HepG2 (cell line): ENCODE results near the gene POFUT2. TPM values are rescaled to one million over a fixed set of nuclear protein-coding genes. Genes with fewer than 3 reads are reported as not detected.

Experiments
- AGO1 ChIP-seq: fragments of 200-400 bp; formaldehyde crosslinking; IDR thresholded peaks from 2 replicates; pipeline ENCODE4 v1.6.1; 2017; ENCODE audit warnings: mild to moderate bottlenecking, low read depth, low read length, moderate library complexity; ENCODE audit not compliant: poor library complexity, severe bottlenecking
- AHDC1 ChIP-seq: sonication (generic); formaldehyde crosslinking; IDR thresholded peaks from 2 replicates; pipeline ENCODE4 v1.5.1; 2020; ENCODE audit warnings: mild to moderate bottlenecking, missing genetic modification reagents, borderline replicate concordance
- ATF2 ChIP-seq: sonication (generic); formaldehyde crosslinking; IDR thresholded peaks from 2 replicates; pipeline ENCODE4 v1.4.0; 2020; ENCODE audit warnings: missing genetic modification reagents
- ELF3 ChIP-seq: IDR thresholded peaks from 2 replicates; pipeline ENCODE4 v1.6.1; 2016; ENCODE audit warnings: missing genetic modification reagents, missing compliant biosample characterization
- GPN1 ChIP-seq: sonication (generic); formaldehyde crosslinking; IDR thresholded peaks from 2 replicates; pipeline ENCODE4 v1.5.1; 2020; ENCODE audit warnings: missing genetic modification reagents, borderline replicate concordance
- MTERF4 ChIP-seq: sonication (generic); formaldehyde crosslinking; IDR thresholded peaks from 2 replicates; pipeline ENCODE4 v1.8.0; 2023; ENCODE audit warnings: mild to moderate bottlenecking, missing genetic modification reagents
- PAX8 ChIP-seq: sonication (generic); formaldehyde crosslinking; IDR thresholded peaks from 2 replicates; pipeline ENCODE4 v1.8.0; 2022; ENCODE audit warnings: mild to moderate bottlenecking, missing genetic modification reagents, borderline replicate concordance
- PHF8 ChIP-seq: sonication (generic); formaldehyde crosslinking; IDR thresholded peaks from 2 replicates; pipeline ENCODE4 v1.5.0; 2020; ENCODE audit warnings: missing genetic modification reagents
- SRSF9 ChIP-seq: fragments of 200-400 bp; formaldehyde crosslinking; IDR thresholded peaks from 2 replicates; pipeline ENCODE4 v1.6.1; 2018; ENCODE audit warnings: borderline replicate concordance, mild to moderate bottlenecking, low read depth, low read length; ENCODE audit not compliant: insufficient read depth, poor library complexity, severe bottlenecking
- THAP11 ChIP-seq: IDR thresholded peaks from 2 replicates; pipeline ENCODE4 v1.6.1; 2016; ENCODE audit warnings: missing biosample characterization, missing genetic modification reagents
- ZNF224 ChIP-seq: sonication (generic); formaldehyde crosslinking; IDR thresholded peaks from 2 replicates; pipeline ENCODE4 v1.5.0; 2020; ENCODE audit warnings: mild to moderate bottlenecking, missing genetic modification reagents
- ZNF431 ChIP-seq: sonication (generic); formaldehyde crosslinking; IDR thresholded peaks from 2 replicates; pipeline ENCODE4 v1.9.0; 2022; ENCODE audit warnings: missing genetic modification reagents, low read depth, mild to moderate bottlenecking, borderline replicate concordance
- ZNF615 ChIP-seq: sonication (generic); formaldehyde crosslinking; IDR thresholded peaks from 2 replicates; pipeline ENCODE4 v1.5.0; 2020; ENCODE audit warnings: mild to moderate bottlenecking, missing genetic modification reagents, borderline replicate concordance
- polyA plus RNA-seq, 8 experiments: library from polyadenylated mRNA; depleted of rRNA in 3 of 8; stranded (reverse) in 7 of 8; unstranded in 1 of 8; fragments of >200 nt; fragmentation: Illumina TruSeq in 4 of 8; extraction: Trizol in 4 of 8; gene quantifications; 2 replicates each; pipeline versions ENCODE4 v1.2.1 to v1.2.3, GENCODE V29; 2011 to 2016; ENCODE audit warnings: low read depth in 4 of 8, missing spikeins in 1 of 8, mixed read lengths in 1 of 8; ENCODE audit not compliant: insufficient read depth in 1 of 8
- total RNA-seq, 5 experiments: library from RNA; depleted of rRNA; stranded (reverse); fragments of >200 nt; fragmentation: Illumina TruSeq; extraction: Trizol; gene quantifications; 2 replicates each; pipeline ENCODE4 v1.2.3, GENCODE V29; 2016; ENCODE audit warnings: low read depth in 1 of 5
- TF ChIP-seq, protein P1 (sequence below): sonication (generic); formaldehyde crosslinking; IDR thresholded peaks from 2 replicates; pipeline ENCODE4 v1.5.0; 2020; ENCODE audit warnings: mild to moderate bottlenecking, missing genetic modification reagents
- TF ChIP-seq, protein P2 (sequence below): IDR thresholded peaks from 2 replicates; pipeline ENCODE4 v1.6.1; 2012; ENCODE audit warnings: low read length, improper control_type of control experiment

The POFUT2 gene
- total and polyA plus RNA-seq, 2 of the 13 experiments (the other 11 are each of a cell fraction or from before 2014, with no cell fraction given) = 22.8 to 24.0 TPM

- TF ChIP-seq, protein P1, sequence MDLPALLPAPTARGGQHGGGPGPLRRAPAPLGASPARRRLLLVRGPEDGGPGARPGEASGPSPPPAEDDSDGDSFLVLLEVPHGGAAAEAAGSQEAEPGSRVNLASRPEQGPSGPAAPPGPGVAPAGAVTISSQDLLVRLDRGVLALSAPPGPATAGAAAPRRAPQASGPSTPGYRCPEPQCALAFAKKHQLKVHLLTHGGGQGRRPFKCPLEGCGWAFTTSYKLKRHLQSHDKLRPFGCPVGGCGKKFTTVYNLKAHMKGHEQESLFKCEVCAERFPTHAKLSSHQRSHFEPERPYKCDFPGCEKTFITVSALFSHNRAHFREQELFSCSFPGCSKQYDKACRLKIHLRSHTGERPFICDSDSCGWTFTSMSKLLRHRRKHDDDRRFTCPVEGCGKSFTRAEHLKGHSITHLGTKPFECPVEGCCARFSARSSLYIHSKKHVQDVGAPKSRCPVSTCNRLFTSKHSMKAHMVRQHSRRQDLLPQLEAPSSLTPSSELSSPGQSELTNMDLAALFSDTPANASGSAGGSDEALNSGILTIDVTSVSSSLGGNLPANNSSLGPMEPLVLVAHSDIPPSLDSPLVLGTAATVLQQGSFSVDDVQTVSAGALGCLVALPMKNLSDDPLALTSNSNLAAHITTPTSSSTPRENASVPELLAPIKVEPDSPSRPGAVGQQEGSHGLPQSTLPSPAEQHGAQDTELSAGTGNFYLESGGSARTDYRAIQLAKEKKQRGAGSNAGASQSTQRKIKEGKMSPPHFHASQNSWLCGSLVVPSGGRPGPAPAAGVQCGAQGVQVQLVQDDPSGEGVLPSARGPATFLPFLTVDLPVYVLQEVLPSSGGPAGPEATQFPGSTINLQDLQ = no peak
- TF ChIP-seq ELF3 (peak; percentile 27; the same call in 1 of the 2 replicates), PAX8 (no peak), SRSF9 (no peak), ZNF431 (CRISPR knock-in tag) (no peak), AGO1 (no peak), THAP11 (CRISPR knock-in tag) (no peak), PHF8 (no peak), MTERF4 (CRISPR knock-in tag) (no peak), AHDC1 (no peak), GPN1 (CRISPR knock-in tag) (no peak), ZNF224 (CRISPR knock-in tag) (no peak), ATF2 (CRISPR knock-in tag) (no peak), ZNF615 (0 out of 2 replicates have a peak, but pooled peaks have one; percentile 42)
- TF ChIP-seq, protein P2, sequence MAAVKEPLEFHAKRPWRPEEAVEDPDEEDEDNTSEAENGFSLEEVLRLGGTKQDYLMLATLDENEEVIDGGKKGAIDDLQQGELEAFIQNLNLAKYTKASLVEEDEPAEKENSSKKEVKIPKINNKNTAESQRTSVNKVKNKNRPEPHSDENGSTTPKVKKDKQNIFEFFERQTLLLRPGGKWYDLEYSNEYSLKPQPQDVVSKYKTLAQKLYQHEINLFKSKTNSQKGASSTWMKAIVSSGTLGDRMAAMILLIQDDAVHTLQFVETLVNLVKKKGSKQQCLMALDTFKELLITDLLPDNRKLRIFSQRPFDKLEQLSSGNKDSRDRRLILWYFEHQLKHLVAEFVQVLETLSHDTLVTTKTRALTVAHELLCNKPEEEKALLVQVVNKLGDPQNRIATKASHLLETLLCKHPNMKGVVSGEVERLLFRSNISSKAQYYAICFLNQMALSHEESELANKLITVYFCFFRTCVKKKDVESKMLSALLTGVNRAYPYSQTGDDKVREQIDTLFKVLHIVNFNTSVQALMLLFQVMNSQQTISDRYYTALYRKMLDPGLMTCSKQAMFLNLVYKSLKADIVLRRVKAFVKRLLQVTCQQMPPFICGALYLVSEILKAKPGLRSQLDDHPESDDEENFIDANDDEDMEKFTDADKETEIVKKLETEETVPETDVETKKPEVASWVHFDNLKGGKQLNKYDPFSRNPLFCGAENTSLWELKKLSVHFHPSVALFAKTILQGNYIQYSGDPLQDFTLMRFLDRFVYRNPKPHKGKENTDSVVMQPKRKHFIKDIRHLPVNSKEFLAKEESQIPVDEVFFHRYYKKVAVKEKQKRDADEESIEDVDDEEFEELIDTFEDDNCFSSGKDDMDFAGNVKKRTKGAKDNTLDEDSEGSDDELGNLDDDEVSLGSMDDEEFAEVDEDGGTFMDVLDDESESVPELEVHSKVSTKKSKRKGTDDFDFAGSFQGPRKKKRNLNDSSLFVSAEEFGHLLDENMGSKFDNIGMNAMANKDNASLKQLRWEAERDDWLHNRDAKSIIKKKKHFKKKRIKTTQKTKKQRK = no peak
Measured at GRCh38 chr21:45336870-45337269, 49.2 kb upstream of the POFUT2 start (continued).
